Activated CD4-positive, alpha-beta memory T cell treated with anti-CD3 and anti-CD28 coated beads, Interleukin-2, amount 10 ng/mL, durations not matched to agents 7 days and 5 days (primary cell): ENCODE results near the gene TACR1. TPM values are rescaled to one million over a fixed set of nuclear protein-coding genes. Genes with fewer than 3 reads are reported as not detected.
A peak's percentile ranks its signal among the peaks of the same experiment; 100 is the strongest.
"Not testable (repeated sequence)": the region's sequence is repeated elsewhere in the genome, so short reads cannot be mapped to it uniquely, and the experiment has no call there.

Source experiments
- CTCF ChIA-PET: fragments of 350-600 bp; sonication (Branson Sonifier 250); formaldehyde crosslinking; loops from one replicate; lab custom pipeline; 2021; ENCODE audit warnings: antibody characterized with exemption, inconsistent platforms; lab: Charles Lee
- POLR2A ChIA-PET: fragments of 350-600 bp; sonication (Branson Sonifier 250); formaldehyde crosslinking; loops from one replicate; lab custom pipeline; 2021; ENCODE audit warnings: antibody characterized with exemption; lab: Charles Lee
- DNase-seq: peaks from one replicate; pipeline ENCODE4 v3.0.0-alpha.2; 2020
- H3K27ac Mint-ChIP-seq: one replicate; pipeline ENCODE4 v1.8.0; 2021; ENCODE audit warnings: mild to moderate bottlenecking, mixed read lengths
- H3K27me3 Mint-ChIP-seq: one replicate; pipeline ENCODE4 v1.8.0; 2021; ENCODE audit warnings: mixed read lengths
- H3K36me3 Mint-ChIP-seq: one replicate; pipeline ENCODE4 v1.8.0; 2021; ENCODE audit warnings: low read depth, mixed read lengths
- H3K4me1 Mint-ChIP-seq: one replicate; pipeline ENCODE4 v1.8.0; 2021; ENCODE audit warnings: mixed read lengths
- H3K4me3 Mint-ChIP-seq: one replicate; pipeline ENCODE4 v1.8.0; 2021; ENCODE audit warnings: mild to moderate bottlenecking, mixed read lengths
- H3K9me3 Mint-ChIP-seq: one replicate; pipeline ENCODE4 v1.8.0; 2021; ENCODE audit warnings: mixed read lengths
- total RNA-seq, 2 experiments: library from RNA; stranded (reverse); gene quantifications; one replicate each; pipeline ENCODE4 v1.2.3, GENCODE V29; 2021

Gene TACR1
- total RNA-seq, 2 experiments from 2014 or later: not detected

- Mint-ChIP-seq H3K4me3 (no peak overlapping the region), H3K4me1 (peaks cover 33% of the 10 kb centered on the region), H3K27ac (no peak overlapping the region), H3K27me3 (no peaks in the 10 kb centered on the region), H3K36me3 (no peaks in the 10 kb centered on the region), H3K9me3 (no peaks in the 10 kb centered on the region)
- ChIA-PET POLR2A (no interaction called here), CTCF (interaction anchor here (0.5 to 1.8 kb wide), 12 partner anchors 9 to 468 kb away, joined by 3 to 9 read pairs (median 3); no protein-coding TSS in a partner anchor)
- no peak for DNase-seq
Measured at GRCh38 chr2:75063906-75064305, 135.4 kb downstream of the TACR1 start.

- Mint-ChIP-seq H3K27ac (no peak overlapping the region), H3K9me3 (no peaks in the 10 kb centered on the region), H3K36me3 (peaks cover 3% of the 10 kb centered on the region), H3K4me1 (peaks cover 48% of the 10 kb centered on the region), H3K27me3 (no peaks in the 10 kb centered on the region), H3K4me3 (no peak overlapping the region)
- ChIA-PET CTCF (no interaction called here), POLR2A (no interaction called here)
- DNase-seq: no peak
Measured at GRCh38 chr2:75058427-75058826, 140.9 kb downstream of the TACR1 start.

- CTCF ChIA-PET: not testable (repeated sequence)
Measured at GRCh38 chr2:75057150-75057549, 142.2 kb downstream of the TACR1 start.

DNA sequence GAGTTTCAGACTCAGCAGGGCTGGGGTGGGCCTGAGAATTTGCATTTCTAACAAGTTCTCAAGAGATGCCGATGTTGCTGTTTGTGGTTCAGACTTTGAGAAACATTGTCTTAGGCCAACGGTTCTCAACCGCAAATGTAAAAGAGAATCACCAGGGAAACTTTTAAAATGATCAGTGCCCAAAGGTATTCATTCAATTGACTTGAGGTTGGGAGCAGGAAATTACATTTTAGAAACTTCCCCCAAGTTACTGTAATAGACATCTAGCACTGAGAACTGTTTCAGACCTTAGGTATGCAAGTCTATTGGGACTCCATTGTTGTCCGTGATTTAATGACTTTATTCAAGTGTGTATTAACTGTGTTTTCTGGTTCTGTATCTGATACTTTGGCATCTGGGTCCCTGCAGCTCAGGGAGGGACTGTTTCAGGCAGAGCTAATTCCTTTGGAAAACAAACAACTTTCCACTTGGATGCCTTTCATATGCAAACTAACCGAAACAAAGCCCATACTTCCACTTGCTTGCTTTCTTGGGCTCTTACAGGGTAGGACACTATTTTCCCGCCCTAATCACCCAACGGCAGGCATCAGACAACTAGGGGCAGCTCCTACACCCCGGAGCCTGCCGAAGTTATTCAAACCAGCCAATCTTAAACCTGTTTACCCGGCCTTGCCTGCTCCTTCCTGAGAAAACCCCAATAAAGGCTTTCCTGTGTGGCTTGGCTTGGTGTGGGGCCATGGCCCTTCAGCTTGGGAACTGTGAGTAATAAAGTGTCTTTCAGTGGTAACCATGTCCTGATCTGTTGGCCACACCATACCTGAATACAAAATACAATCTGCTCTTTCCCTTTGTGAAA, 143.3 kb downstream of the TACR1 start:
- H3K4me3 Mint-ChIP-seq: no peak overlapping the region
- no peak overlapping the region for H3K27ac Mint-ChIP-seq
- POLR2A ChIA-PET: no interaction called here
- no peaks in the 10 kb centered on the region for H3K27me3 Mint-ChIP-seq
- CTCF ChIA-PET: interaction anchor here (1.4 kb wide), 1 partner anchor 10 kb away, joined by 4 read pairs; no protein-coding TSS in a partner anchor
- peaks cover 3% of the 10 kb centered on the region for H3K36me3 Mint-ChIP-seq
- peak; percentile 26 for DNase-seq
- no peaks in the 10 kb centered on the region for H3K9me3 Mint-ChIP-seq
- H3K4me1 Mint-ChIP-seq: peaks cover 48% of the 10 kb centered on the region

More at GRCh38 chr2:75057150-75057549, 142.2 kb downstream of the TACR1 start:
- H3K9me3 Mint-ChIP-seq, H3K27me3 Mint-ChIP-seq, H3K27ac Mint-ChIP-seq, H3K36me3 Mint-ChIP-seq, H3K4me3 Mint-ChIP-seq, POLR2A ChIA-PET, DNase-seq: not testable (repeated sequence)
- H3K4me1 Mint-ChIP-seq: peaks cover 48% of the 10 kb centered on the region

DNA sequence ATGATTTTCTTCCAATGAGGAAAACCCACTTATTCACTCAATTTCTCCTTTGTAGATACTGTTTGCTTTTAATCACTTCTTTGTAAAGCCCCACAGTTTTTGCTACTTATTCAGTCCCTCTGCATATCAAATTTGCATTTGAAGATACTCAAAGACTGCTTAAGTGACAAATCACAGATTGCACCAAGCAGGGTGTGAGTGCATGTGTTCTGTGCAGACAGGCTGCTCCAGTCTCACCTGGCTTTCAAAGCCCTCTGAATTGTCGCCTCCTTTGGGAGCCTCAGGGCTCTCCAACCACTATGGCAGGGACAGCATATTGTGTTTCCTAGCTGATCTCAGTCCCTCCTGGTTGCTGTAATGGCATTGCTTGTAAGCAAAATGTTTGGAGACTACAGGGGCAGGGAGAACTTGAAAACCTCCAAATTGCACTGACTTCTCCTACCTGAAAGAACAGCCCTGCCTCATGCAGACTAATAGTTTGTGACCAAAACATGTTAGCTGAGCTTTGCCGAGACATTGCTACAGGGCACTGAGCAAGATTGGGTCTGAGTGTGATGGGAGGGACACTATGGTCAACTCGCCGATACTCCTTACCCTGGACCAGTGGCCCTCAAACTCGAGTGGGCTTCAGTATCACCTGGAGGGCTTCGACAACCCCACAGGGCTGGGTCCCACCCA, 144.0 kb downstream of the TACR1 start:
- DNase-seq: no peak
- Mint-ChIP-seq H3K9me3 (no peaks in the 10 kb centered on the region), H3K4me3 (no peak overlapping the region), H3K36me3 (peaks cover 3% of the 10 kb centered on the region), H3K27ac (no peak overlapping the region), H3K4me1 (peaks cover 42% of the 10 kb centered on the region), H3K27me3 (no peaks in the 10 kb centered on the region)
- ChIA-PET CTCF (interaction anchor here (1.0 to 1.4 kb wide), 3 partner anchors 9 to 16 kb away, joined by 3 to 8 read pairs (median 4); no protein-coding TSS in a partner anchor), POLR2A (no interaction called here)

DNA sequence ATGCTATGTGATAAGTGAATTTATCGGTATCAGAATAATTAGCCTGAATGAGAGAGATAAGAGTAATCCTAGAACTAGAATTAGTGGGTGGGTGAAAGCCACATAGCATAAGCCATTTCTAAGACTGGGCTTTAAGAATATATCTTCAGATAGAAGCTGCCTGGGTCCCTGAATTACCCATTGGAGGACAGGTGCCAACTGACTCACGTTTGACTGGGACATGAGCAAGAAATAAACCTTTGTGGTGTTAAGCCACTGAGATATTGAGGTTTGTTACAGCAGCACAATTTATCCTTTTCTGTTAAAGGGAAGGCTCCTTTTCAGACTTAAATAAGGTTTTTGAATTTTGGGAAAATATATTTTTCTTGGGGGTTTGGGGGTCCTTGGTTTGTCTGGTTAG, 145.0 kb downstream of the TACR1 start:
- Mint-ChIP-seq H3K9me3 (no peaks in the 10 kb centered on the region), H3K27me3 (no peaks in the 10 kb centered on the region), H3K27ac (no peak overlapping the region), H3K4me3 (no peak overlapping the region), H3K36me3 (peaks cover 3% of the 10 kb centered on the region), H3K4me1 (peaks cover 35% of the 10 kb centered on the region)
- CTCF ChIA-PET: interaction anchor here (1.0 to 1.4 kb wide), 2 partner anchors 10 to 17 kb away, joined by 3 to 8 read pairs; no protein-coding TSS in a partner anchor
- DNase-seq: no peak
- POLR2A ChIA-PET: no interaction called here

- H3K27ac Mint-ChIP-seq: no peak overlapping the region
- ChIA-PET CTCF (interaction anchor here (0.5 kb wide), 1 partner anchor 31 kb away, joined by 3 read pairs; no protein-coding TSS in a partner anchor), POLR2A (no interaction called here)
- H3K4me3 Mint-ChIP-seq: no peak overlapping the region
- H3K27me3 Mint-ChIP-seq: no peaks in the 10 kb centered on the region
- peaks cover 30% of the 10 kb centered on the region for H3K4me1 Mint-ChIP-seq
- DNase-seq: no peak
- H3K9me3 Mint-ChIP-seq: no peaks in the 10 kb centered on the region
- peaks cover 3% of the 10 kb centered on the region for H3K36me3 Mint-ChIP-seq
Measured at GRCh38 chr2:75053484-75054112, 145.7 kb downstream of the TACR1 start.

- Mint-ChIP-seq H3K4me1 (no peaks in the 10 kb centered on the region), H3K4me3 (no peak overlapping the region), H3K27me3 (no peaks in the 10 kb centered on the region), H3K36me3 (no peaks in the 10 kb centered on the region), H3K9me3 (no peaks in the 10 kb centered on the region), H3K27ac (no peak overlapping the region)
- ChIA-PET POLR2A (no interaction called here), CTCF (interaction anchor here (1.5 kb wide), 1 partner anchor 16 kb away, joined by 3 read pairs; no protein-coding TSS in a partner anchor)
- no peak for DNase-seq
Measured at GRCh38 chr2:75047992-75048625, 151.2 kb downstream of the TACR1 start.

DNA sequence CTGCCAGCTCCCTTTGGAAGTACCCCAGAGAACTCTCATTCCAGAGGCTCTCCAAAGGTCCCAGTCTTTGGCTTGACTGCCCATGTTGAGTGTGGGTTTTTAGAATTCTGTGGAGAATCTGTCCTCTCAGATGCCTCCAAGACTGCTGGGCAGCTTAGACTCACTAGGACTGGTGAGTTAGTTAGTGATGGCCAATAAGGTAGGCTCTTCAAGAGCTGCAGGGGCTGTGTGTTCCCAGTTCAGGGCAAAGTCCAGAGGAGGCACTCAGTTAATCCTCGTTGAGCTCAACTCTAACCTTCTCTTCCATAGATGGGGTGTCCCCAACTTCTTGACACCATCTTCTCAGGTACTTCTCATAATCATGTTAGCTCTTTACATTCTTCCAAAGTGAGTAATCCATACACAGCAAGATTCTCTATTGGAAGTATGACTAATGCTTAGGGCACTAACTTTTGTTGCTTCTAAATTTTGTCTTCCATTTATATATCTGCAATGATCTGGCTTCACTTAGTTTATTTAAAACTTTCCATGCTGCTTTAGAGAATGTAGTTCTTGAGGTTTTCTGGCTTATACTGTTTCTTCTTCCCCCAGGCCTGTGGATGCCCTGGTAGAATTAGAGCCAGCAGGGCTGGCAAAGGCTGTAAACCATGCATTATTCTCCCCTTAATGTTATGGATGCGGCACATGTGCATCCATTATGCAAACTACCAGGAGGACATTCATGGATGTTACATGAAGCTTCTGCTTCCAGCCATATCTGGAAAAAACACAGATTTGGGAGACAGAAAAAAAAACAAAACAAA, 151.9 kb downstream of the TACR1 start:
- H3K4me3 Mint-ChIP-seq: no peak overlapping the region
- POLR2A ChIA-PET: no interaction called here

DNA sequence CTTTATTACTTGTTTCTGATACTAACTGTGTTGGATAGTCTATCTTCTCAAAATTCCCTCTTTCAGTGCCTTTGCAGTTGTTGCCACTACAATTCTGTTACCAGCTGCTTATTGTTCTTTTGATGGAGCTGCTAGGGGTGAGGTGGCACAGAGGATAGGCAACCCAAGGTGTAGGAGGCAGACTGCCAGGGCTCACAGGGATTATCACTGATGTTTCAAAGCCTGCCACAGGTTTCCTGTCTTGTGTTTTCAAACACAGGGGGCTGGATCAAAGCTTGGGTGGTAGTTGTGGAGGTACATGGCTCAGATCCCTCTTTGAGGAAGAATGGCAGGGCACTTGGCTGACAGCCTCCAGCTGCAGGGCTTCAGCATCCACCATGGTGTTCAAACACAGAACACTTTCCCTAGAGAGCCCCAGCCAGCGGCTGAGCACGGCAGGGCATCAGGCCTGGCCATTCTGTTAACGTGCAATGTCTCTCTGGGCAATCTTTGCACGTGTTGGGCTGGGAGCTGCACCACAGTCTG, 153.7 kb downstream of the TACR1 start:
- no peaks in the 10 kb centered on the region for H3K9me3 Mint-ChIP-seq

More for the DNA sequence above, 151.9 kb downstream of the TACR1 start:
- Mint-ChIP-seq H3K27ac (no peak overlapping the region), H3K9me3 (no peaks in the 10 kb centered on the region), H3K4me1 (no peaks in the 10 kb centered on the region), H3K27me3 (no peaks in the 10 kb centered on the region), H3K36me3 (no peaks in the 10 kb centered on the region)
- DNase-seq: no peak
- CTCF ChIA-PET: interaction anchor here (1.5 kb wide), 1 partner anchor 17 kb away, joined by 3 read pairs; no protein-coding TSS in a partner anchor

DNA sequence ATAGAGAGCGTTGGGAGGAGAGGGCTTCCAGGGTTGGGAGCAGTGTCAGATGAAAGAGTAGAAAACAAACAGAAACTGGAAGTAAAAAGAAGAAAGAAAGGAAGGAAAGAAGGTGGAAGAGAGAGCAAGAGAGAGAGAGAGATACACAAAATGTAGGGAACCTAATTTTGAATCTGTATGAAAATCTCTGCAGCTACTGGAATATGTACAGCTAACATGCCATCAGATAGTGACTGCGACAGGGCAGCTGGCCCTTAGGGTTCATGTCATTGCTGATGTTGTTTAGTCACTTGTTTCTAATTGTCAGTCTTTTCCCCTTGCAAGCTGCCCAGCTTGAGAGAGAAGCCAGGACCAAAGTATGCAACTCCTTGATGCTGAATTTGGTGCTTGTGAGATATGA, 155.0 kb downstream of the TACR1 start:
- Mint-ChIP-seq H3K27me3 (no peaks in the 10 kb centered on the region), H3K9me3 (no peaks in the 10 kb centered on the region), H3K27ac (no peak overlapping the region), H3K36me3 (no peaks in the 10 kb centered on the region), H3K4me1 (no peaks in the 10 kb centered on the region), H3K4me3 (no peak overlapping the region)
- ChIA-PET CTCF (interaction anchor here (1.4 kb wide), 1 partner anchor 20 kb away, joined by 3 read pairs; no protein-coding TSS in a partner anchor), POLR2A (no interaction called here)
- DNase-seq: no peak

More for the DNA sequence above, 153.7 kb downstream of the TACR1 start:
- CTCF ChIA-PET: interaction anchor here (1.4 kb wide), 1 partner anchor 18 kb away, joined by 3 read pairs; no protein-coding TSS in a partner anchor
- H3K27ac Mint-ChIP-seq: no peak overlapping the region
- POLR2A ChIA-PET: no interaction called here
- no peaks in the 10 kb centered on the region for H3K36me3 Mint-ChIP-seq
- H3K4me3 Mint-ChIP-seq: no peak overlapping the region
- H3K4me1 Mint-ChIP-seq: no peaks in the 10 kb centered on the region
- H3K27me3 Mint-ChIP-seq: no peaks in the 10 kb centered on the region
- no peak for DNase-seq
